Measurements from ENCODE around the gene TBC1D10A.

Gene TBC1D10A

DNA sequence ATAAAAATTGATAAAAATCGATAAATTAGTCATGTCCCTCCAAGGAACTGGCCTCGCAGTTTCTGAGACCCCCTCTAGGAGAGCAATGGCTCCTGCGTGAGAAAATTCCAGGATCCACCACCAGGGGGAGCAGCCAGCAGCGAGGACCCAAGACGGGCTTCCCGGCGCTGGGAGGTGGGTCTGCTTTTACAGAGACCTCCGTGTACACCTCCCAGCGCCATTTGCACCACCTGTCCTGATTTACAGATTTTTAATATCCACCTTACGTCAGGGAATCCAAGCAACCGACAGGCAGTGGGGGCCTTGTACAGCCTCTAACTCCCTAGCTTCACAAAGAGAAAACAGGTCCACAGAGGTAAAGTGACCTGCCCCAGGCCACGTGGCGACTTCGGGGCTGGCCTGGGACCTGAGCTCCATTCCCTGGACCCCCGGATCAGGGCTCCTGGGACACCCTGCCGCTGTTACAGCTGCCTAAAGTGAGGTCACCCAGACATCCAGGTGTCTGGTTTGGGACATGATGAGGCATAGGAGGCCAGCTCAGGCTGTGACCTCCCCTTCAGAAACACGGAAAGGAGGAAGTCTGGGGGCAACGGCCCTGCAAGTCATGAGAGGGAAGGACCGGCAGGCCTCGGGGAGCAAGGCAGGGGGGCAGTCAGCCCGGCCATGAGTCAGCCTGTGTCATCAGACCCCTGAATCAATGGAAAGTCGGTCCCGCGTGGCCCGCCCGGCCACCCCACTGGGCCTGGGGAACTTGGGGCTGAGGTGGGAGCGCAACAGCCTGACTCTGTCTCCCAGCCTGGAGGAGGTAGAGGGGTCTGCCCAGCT lies 63.6 kb downstream of the TBC1D10A start:
- no peak for DNase-seq

DNA sequence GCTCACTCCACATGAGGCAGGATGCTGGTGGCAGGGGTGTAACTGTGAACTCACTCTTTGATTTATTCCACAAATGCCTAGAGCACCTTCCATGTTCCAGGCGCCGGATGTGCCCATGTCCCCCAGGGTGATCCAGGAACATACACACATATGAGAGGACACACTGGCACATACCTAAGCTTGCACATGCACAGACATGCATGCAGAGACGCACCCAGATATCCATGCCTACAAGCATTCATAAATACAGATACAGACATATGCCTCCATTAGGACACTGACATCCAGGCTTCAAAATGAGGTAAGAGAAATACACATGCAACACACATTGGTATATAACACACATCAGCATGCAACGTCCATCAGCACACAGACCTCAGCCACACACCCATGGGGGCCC lies 64.6 kb downstream of the TBC1D10A start:
- DNase-seq, result no peak

DNA sequence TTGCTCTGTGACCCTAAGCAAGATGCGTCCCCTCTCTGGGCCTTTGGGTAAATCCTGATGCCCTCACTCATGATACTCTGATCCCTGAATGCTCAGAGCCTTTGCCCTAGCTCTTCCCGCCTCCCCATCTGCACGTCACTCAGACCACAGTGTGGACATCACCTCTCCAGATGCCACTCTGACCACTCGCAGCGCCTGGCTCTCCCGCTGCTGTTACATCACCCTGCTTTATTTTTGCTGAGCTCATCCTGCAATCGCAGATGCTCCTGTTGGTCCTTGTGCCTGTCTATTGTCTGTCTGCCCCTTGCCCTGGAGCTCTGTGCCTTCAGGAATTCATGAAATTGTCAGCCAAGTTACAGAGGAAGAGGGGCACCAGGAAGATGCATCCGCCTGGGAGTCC lies 65.6 kb downstream of the TBC1D10A start:
- no peak for DNase-seq

DNA sequence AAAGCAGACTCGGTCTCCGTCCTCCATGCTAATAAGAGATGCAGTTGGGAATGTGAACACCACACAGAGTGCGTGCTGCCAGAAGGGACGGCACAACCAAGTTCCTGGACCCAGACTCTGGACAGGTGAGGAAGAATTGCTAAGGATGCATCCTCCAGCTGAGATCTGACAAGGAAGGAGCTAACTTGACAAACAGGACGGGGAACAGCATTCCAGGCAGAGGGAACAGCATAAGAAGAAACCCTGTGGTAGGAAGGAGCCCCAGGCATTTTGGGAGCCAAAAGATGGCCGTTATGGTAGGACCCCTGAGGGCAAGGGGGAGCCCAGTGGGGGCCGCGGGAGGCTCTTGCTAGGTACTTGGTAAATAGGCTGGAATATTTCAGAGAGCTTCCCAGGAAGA lies 66.1 kb downstream of the TBC1D10A start:
- no peak for DNase-seq

- DNase-seq, result no peak
Measured at GRCh38 chr22:30260276-30260675, 66.5 kb downstream of the TBC1D10A start.

DNA sequence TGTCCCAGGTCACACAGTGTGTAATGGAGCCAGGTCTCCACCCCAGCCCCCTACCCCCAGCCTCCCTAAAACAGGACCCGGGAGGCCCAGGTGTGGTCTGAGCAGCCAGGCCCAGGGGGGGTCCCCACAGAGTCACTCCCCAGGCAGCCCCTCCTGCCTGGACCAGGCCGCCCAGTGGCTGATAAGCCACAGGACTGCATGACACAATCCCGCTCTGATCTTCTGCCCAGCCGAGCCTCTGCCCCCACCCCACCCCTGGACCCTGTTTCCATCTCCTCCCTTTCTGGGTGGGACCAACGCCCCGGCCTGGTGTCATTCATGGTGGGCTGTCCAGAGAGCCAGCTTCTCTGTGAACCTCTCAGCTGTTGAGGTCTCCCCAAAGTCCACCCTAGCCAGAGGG lies 72.4 kb downstream of the TBC1D10A start:
- no peak for DNase-seq

DNA sequence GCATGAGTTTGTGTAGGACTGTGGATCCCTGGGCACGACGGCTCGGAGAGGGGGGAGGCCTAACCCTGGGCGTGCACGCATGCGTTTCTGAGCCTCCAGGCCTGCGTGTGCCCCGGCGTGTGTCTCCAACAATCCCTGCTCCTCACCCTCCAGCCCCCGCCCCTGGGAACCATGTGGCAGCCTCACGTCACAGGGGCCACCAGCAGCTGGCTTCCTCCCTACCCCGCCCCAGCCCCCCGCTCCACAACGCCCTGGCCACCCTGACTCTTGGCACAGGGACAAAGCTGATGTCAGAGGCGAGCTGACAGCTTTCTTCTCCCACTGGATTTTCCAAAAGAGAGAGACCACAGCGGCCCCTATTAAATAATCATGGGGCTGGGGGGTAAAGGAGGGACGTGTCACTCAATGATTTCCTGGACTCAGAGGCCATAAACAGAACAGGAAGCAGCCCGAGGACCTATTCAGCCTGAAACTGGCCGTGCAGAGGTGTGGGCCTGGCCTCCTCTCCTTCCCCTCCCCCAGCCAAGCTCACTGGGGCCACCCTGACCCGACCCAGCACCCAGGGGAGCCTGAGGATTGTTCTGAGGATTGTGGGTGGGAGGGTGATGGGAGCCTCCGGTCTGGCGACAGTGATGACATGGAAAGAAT lies 73.4 kb downstream of the TBC1D10A start:
- DNase-seq, result peak; percentile 61

DNA sequence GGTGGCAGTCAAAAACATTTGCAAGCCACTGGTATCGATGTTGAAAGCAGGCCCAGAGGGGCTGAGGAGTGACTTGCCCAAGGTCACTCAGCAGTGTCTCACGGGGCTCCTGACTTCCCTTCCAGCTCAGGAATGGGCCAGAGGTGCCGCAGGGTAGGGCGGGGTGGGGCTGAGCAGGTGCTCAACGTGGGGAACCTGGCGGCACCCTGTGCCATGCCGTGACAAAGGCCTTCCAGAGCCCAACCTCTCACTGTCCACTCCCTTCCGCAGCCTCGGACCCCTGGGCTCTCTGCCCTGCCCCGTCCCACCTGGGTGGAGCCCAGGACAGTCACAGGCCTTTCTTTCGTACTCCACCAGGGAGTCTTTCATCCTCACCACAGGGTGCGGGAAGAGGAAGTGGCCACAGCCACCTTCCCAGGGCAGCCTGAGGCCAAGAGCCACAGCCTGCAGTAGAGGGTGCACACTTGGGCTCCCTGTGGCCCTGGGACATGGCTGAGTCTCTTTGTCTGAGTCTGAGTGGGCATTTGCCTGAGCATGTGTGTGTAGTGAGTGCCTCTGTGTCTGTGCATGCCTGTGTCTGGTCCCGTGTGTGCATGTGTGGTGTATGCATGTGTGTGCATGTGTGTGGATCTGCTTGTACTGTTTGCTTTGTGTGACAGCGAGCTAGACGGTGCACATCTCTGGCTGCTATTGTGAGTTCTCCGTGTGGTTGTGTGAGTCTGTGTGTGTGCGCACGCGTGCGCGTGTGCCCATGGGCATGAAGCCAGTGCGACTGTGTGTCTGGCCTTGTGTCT lies 74.1 kb downstream of the TBC1D10A start:
- no peak for DNase-seq

DNA sequence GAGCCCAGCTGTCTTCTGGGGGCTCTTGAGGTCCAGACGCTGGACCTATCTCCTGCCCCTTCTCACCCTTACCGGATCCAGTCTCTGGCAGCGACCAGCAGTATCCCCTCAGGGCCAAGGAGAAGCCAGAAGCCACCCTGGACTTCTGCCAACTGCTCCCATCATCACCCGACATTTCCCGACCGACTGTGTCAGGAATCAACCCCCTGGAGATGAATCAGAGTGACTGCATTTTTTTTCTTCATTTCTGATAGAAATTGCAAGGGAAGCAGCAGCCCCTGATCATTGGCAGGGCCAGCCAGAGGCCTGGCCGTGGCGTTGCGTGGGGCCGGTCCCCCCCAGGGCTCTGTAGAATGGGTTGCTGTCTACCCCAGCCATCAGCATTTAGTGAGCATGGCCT lies 75.0 kb downstream of the TBC1D10A start:
- DNase-seq, result no peak

DNA sequence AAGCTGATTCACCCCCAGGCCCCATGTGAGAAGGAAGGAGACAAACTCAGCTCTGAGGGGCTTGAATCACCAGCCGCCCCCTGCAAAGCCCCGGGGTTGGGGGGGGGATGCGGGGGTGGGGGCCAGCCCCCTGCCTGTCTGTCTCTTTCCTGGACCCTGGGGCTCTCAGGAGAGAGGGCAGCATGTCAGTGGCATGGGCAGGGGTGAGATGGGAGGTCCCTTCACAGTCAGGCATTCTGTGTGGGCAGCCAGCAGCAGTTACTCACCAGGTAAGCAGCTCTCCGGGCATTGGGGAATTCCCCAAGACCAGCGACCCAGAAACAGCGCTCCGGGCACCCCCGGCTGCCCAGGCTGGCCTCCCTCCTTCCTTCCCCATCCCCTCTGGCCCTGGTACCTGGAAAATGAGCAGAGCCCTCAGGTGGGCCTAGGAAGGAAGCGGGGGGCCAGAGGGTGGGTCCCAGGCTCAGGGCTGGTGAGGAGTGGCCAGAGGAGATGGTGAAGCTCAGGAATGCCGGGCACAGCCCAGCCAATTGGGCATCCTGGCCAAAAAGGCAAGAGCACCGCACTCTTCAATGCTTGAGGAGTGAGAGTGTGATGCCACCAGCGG lies 76.0 kb downstream of the TBC1D10A start:
- no peak for DNase-seq

- no peak for DNase-seq
Measured at GRCh38 chr22:30250039-30250565, 76.6 kb downstream of the TBC1D10A start.

GRCh38 chr22:30249049-30250038 lies 77.4 kb downstream of the TBC1D10A start:
- DNase-seq, result no peak

GRCh38 chr22:30248484-30248883 lies 78.3 kb downstream of the TBC1D10A start:
- no peak for DNase-seq

DNA sequence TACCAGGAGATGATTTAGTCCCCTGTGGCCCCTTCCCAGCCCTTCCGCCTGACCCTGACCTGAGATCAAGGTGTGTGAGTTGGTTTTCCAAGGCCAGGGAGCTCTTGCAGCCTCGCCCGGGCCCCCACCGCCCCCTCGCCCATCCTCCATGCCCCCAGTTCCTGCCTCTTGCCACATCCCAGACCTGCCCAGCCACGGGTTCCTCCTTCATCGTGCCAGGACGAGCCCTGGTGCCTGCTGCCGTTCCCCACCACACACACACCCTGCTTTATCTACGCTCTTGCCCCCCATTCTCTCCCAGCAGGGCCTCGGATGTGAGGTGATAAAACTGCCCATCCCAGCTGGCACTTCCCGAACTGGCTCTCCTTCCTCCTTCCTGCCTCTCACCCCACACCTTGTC lies 78.8 kb downstream of the TBC1D10A start:
- DNase-seq, result no peak

DNA sequence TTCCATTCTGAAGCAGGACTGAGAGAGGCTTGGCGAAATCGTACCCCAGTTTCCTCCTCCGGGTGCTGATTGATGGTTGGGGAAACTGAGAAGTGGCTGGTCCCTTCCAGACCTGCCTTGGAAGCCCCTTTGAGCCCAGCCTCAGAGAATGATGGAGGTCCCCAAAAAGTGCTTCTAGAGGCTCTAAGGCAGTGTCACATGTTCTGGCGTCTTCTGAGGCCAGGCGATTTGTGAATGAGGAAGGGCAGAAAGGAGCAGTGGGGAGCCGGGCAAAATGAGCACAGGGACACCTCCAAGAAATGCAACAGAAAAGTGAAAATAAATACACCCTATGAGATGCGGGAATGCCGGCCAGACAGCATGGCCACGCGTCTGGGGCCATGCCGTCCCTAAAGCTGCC lies 79.2 kb downstream of the TBC1D10A start:
- DNase-seq, result no peak

DNA sequence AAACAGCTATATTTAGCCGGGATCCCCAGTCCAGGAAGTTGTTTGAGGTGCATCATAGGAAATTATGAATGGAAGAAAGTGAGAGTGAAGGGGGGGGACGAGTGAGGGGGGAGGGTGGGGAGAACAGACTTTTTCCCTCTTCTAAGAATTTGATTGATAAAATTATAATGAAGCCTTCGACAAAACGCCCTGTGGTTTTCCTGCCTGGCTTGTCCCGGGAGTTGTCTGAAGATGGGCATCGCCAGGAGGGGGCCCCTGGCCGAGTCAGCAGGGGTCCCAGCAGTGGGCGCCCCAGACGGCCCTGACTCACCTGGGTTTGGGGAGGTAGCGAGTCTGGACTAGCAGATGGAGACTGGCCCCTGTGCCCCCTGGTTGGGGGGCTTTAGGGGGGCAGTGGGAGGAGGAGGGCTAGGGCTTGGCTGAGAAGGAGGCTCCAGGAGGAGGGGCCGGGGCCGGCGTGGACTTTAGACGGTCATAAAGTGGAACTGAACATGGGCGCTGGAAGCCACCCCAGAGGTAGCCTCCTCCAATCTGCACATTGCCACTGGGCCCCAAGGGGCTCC lies 79.8 kb downstream of the TBC1D10A start:
- DNase-seq, result no peak

GRCh38 chr22:30245985-30246813 lies 80.5 kb downstream of the TBC1D10A start, which contains the start of gene LIF:
Gene LIF (minus strand): TSS chr22:30246759. CDS start chr22:30246695, 64 bp downstream.
- no peak for DNase-seq

- DNase-seq, result no peak
Measured at GRCh38 chr22:30245181-30245984, 81.4 kb downstream of the TBC1D10A start.

DNA sequence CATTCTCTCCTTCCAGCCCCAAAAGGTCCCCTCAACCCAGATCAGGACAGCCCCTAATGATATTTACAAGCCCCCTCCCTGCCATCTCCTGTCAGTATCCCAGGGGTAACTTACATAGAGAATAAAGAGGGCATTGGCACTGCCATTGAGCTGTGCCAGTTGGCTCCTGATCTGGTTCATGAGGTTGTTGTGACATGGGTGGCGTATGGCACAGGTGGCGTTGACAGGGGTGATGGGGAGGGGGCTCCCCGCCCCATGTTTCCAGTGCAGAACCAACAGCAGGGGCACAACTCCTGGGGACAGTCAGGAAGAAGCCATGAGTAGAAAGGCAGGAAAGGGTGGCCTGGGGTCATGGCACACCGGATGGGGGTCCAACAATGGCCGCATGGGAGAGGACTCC lies 82.1 kb downstream of the TBC1D10A start:
- no peak for DNase-seq

Measured in NCI-H774 (cell line).